NCI-H2227 treated with DMSO at 0.1 percent for 48 hours (cell line): Measurements from ENCODE around the gene OTX2.

Experiments used
- DNase-seq: peaks from one replicate; lab custom pipeline; 2025; lab: John Stamatoyannopoulos, UW

OTX2 gene

GRCh38 chr14:56812364-56813141 is 2.3 kb upstream of the OTX2 start:
- no peak for DNase-seq

- DNase-seq = no peak
Measured at GRCh38 chr14:56811593-56812363, 1.5 kb upstream of the OTX2 start.

DNA sequence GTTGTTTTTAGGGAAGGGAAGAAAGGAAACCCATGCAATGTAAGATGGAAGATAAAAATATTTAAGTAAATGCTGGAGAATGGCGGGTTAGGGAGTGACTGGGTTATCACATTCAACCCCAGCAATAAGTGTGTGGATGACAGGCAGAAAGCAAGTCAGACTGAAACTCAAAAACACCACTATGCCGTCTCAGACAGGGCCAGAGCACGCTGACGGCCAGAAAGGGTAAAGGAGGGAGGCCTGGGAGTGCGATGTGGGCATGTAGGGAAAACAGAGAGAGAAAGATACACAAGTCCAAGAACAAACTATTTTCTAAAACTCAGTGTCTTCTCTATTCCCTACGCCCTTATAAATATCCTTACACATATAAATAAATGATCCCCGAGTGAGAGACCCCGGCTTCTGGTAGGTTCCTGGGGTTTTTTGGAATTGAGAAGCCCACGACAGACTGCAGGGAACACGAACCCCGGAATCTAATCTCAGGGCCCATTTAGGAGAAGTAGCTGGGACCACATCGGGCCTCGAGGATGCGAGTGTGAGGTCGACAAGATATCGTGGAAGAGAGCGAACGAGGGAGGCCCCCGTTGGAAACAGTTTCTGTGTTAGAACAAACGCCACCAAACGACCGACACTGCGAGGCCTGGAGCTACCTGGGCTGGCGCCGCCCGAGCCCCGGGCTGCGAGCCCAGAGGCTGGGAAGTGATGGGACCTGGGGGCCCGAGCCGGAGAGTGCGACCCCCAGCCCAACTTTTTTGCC is 735 bp upstream of the OTX2 start:
- DNase-seq = no peak

DNA sequence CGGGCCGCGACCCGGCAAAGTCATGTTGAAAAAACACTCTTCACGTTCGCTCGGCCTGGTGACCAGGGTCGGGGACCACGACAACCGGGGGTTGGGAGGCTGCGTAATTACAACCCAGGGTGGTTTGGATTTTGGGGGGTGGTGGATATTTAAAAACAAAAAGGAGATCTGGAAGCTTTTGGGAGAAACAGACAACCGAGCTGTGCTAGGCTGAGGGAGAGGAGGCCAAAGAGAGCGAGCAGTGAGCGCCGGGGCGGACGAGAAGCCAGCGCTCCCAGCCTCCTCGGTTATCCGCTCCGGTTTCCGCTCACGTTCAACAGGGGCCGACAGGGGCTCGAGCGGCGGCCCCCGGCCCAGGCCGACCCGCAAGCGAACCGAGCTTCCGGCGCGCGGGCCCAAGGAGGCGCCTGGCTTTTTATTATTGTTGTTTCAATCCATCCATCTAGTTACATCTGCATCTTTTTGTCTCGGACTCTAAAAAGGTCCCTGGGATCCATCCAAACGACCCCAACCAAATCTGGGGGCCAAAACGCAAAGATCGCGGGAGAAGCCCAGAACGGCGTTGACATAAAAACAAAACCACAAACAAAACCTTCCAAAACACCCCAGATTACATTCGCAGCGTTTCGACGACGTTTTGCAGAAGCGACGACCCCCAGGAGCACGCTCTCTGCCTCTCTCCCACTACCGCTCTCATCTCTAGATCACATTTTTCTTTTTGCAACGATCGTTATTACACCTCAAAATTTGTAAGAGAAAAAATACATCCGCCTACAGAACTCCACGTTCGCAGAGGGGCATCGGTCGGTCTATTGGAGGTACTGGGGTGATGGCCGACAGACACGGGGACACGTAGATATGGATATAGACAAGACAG is 771 bp downstream of the OTX2 start:
- no peak for DNase-seq

DNA sequence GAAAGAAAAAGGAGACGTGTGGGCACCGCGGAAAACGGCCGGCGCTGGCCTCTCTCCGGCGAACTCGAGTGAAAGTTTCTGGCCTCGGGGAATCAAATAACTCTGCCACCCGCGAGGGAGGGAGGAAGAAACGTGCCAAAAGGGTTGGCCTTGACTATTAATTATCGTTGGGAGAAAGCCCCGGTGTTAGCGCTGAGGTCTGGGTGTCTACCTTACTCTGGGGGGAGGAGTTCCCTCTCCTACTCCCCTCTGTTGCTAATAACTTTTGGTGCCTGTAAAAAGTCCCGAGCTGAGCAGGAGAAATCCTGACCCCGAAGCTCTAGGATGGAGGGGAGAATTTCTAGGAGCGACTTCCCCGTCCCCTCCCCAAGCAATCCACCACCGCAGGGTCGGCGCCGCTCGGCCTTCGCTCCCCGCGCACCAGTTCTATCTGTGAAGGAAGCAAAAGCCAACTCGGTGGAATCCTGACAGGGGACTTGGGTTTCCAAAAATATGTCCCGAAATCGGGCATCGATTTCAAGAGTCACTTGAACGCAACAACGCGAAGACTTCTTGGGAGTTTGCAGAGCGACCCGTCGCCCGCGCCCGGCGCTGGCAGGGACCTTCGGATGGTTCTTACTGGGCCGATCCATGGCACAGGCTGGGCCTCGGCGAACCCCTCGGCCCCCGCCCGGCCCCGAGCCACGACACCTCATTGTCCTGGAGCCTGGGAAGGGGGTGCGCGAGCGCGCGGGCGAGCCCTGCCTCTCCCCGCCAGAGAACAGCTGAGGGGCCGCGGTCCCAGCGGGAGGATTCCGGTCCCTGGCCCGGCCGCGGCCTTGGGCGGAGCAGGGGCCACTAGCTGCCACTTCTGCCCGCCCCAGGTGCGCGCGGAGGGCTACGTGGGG is 1.7 kb downstream of the OTX2 start:
- no peak for DNase-seq

- DNase-seq = no peak
Measured at GRCh38 chr14:56808110-56808382, 2.2 kb downstream of the OTX2 start.

DNA sequence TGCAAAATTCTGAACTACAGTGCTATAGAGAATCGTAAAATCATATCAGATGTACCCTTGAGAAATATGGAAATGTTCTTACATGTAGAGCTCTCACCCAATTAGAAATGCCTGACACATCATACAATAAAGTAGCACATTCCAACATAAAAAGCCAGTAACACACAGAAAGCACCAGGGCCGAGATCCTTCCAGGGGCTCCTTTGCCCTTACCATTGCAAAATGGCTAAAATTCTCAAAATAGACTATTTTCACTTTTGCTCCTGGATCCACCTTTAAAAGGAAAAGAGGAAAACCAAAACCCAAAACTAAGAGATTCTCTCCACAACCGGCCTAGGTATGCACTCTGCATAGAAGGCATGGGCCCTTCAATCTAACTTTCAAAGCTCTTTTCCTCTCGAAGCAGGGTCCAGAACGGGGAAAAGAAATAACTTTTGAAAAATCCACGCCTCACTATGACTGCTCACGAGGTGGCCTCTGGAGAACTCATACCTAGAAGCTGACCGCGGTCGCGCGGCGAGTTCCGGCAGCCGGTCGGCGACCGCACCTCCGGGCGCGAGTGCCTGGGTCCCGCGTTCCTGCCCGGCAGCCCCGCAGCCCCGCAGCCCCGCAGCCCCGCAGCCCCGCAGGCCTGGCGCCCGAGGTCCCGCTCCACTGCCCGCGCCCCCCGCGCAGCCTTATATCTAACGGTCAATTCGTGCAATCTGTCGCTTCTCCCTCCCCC is 2.7 kb downstream of the OTX2 start:
- no peak for DNase-seq

DNA sequence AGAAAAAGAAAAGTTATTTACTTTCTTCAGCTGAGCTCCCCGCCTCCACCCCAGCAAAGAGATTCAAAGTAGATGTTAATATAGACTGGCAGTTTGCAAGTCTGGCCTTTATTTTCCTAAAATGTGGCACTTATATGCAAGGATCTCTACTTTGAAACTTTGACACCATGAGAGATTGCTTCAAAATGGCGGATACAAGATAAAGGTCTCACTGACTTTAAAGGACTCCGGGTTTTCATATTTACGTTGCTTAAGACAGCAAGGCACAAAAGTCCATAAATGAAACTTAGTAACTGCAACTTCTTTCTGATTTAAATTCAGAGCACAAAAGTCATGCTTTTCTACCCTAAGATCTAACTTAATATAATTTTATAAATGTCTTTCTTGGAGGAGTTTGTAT is 3.5 kb downstream of the OTX2 start:
- DNase-seq = no peak

GRCh38 chr14:56805992-56806727 is 4.1 kb downstream of the OTX2 start:
- DNase-seq = no peak

DNA sequence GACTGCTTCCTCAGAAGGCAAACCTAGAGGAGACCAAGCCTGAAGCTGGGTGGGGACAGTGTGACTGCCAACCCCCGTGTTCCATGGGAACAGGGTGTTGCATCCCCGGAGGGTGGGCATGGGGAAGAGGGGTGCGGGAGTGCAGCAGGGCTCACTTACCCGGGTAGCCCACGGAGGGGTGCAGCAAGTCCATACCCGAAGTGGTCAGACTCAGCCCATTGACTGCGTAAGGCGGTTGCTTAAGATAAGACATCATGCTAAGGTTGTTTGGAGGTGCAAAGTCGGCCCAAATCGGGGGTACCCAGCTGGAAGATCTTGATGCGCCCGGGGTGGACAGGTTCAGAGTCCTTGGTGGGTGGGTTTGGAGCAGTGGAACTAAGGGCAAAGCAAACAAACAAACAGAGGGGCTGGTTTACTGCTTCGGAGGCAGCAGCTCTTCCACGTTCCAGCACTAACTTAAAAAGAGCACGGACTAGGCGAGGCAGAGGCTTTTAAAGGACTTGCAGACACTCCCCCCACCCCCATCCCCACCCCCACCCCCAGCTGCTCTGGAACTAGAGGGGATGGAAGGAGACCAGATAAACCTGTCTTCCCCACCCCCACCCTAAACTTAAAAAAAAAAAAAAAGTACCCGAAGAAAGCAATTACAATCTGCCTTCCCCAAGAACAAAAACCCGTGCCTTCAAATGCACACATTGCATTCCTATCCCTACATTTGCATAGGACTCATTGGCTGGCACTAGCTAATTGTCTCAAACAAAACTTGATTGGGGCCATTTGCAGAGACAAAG is 4.9 kb downstream of the OTX2 start:
- no peak for DNase-seq

DNA sequence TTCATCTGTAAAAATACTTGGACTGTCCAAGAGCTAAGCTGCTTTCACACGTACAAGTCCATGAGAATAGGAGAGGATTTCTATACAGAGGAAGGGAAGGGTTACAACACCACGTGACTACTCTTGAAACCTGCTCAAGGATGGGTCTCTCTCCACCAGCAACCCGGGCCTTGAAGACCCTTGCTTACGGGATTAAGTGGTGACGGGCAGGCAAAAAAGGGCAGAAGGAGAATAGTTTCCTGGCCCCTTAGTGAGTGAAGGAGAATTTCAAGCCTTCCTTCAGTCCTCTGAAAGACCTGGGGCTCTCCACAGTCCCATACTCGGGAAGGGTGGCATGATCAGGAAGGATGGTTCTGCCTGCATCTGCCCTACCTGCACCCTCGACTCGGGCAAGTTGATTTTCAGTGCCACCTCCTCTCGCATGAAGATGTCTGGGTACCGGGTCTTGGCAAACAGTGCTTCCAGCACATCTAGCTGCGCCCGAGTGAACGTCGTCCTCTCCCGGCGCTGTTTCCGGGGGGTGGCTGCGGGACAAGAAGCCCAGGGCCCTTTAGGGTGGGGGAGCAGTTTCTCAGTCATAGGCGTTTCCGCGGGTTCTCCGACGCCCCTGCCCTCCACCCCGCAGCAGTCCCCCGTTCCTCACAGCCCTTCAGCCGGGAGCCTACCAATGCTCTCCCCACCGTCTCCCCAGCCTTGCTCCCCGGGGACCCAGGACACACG is 6.3 kb downstream of the OTX2 start:
- DNase-seq = no peak

DNA sequence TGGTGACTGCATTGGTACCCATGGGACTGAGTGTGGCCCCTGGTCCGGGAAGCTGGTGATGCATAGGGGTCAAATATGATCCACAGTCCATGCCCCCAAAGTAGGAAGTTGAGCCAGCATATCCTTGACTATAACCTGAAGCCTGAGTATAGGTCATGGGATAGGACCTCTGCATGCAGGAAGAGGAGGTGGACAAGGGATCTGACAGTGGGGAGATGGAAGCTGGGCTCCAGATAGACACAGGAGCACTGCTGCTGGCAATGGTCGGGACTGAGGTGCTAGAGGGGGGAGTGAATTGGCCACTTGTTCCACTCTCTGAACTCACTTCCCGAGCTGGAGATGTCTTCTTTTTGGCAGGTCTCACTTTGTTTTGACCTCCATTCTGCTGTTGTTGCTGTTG is 8.4 kb downstream of the OTX2 start:
- DNase-seq = no peak

DNA sequence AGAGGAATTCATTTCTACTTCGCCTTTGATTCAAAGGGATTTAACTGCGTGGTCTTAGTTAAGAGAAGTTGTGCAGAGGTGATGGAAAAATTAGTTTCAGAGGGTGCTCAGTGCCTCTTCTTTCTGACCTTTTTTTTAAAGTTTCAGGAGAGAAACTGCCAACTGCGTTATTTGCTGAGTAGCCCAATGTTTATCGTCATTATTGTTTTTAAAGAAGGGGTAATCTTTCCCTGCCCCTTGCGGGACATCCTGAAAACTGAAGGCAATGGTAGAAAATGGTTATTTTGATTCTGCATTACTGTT is 11.0 kb downstream of the OTX2 start:
- no peak for DNase-seq

DNA sequence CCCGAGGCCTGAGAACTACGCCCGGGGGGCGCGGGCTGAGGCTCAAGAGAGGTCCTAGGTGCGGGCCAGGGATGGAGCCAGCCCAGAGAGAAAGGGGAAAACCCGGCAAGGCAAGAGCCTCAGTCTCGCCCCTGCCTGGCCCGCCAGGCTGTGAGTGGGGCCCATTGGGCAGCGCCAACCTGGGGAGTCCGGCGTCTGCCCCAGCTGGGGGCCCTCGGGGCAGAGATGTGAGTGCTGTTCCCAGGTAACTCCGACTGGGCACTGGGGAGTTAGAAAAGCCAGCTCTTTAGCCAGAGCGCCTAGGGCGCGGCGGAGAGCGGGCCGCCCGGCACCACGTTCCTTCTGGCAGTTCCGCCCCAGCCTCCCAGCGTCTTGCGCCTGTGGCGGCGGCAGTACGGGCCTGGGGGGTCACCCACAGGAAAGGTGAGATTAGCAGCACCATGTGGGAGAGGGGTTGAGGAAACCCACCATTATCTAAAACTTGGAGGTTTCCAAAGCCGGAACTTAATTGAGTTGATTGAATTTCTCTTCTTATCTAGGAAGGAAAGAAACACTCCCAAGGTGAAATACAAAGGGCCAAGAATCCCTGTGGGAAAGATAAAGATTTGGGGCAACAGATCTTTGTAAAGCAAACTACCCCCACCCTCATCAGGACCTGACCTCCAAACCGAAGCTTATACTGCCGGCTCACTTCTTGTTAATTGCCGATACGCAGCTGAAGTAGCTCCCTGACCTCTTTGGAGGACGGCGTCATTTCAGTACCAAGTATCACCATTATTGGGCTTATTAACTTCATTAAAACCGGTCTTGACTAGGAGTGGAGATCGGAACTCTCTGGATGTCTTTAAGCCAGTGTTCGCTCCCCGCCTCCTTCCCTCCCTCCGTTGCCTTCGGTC is 11.6 kb downstream of the OTX2 start:
- DNase-seq = no peak

GRCh38 chr14:56797569-56798446 is 12.5 kb downstream of the OTX2 start:
- no peak for DNase-seq

DNA sequence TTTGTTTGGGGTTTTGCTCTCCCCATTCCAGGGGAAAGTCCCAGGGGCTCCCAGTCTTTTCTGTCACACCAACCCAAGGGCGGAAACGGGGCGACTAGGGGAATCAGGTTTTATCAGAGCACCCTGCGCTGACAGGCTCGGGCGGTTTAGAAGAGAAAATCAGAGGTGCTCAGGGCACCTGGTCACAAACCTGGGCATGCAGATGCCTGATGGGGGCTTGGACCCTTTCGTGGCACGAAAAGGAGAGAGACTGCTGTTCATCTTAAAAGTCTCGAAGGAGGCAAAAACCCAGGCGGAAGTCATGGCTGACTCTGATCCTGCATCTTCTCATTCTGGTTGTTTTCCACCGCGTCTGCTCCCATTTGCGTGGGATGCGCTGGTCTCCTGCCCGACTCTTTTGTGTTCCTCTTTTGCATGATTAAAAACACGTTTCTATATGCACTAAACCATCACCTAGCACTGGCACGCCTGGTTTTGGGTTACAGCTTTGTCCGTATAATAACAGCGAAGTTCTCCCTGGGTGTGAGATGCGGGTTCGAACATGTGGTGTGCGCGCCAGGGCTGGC is 13.2 kb downstream of the OTX2 start:
- no peak for DNase-seq
